Thymus (tissue), 11 donors: ENCODE results near the gene KSR1. TPM values are rescaled to one million over a fixed set of nuclear protein-coding genes. Genes with fewer than 3 reads are reported as not detected.
A peak's percentile ranks its signal among the peaks of the same experiment; 100 is the strongest.
"Not testable (repeated sequence)": the region's sequence is repeated elsewhere in the genome, so short reads cannot be mapped to it uniquely, and the experiment has no call there.

Experiments
- DNase-seq, 9 donors: peaks; one replicate each; pipeline ENCODE4 v3.0.0-alpha.2; 2013; ENCODE audit warnings: low spot score in 9 of 9, low read depth in 6 of 9, missing footprints in 1 of 9
- H3K27ac ChIP-seq, 2 donors: one replicate each; pipeline ENCODE4 v1.5.1; 2013; ENCODE audit warnings: control low read depth in 1 of 2, low read depth in 1 of 2, low read length in 1 of 2, mild to moderate bottlenecking in 1 of 2, moderate library complexity in 1 of 2
- H3K27me3 ChIP-seq, 2 donors: one replicate each; pipeline ENCODE4 v1.5.1; 2013; ENCODE audit warnings: low read length in 1 of 2; ENCODE audit not compliant: control insufficient read depth in 2 of 2, insufficient read depth in 1 of 2
- H3K36me3 ChIP-seq, 2 donors: one replicate each; pipeline ENCODE4 v1.5.1; 2013; ENCODE audit warnings: low read length in 1 of 2, mild to moderate bottlenecking in 1 of 2, moderate library complexity in 1 of 2; ENCODE audit not compliant: control insufficient read depth in 2 of 2, insufficient read depth in 2 of 2
- H3K4me1 ChIP-seq, 2 donors: one replicate each; pipeline ENCODE4 v1.5.1; 2013; ENCODE audit warnings: low read length in 2 of 2; ENCODE audit not compliant: control insufficient read depth in 2 of 2, insufficient read depth in 2 of 2
- H3K4me3 ChIP-seq, 2 donors: one replicate each; pipeline ENCODE4 v1.5.1; 2013; ENCODE audit warnings: low read length in 2 of 2, control low read depth in 1 of 2, mild to moderate bottlenecking in 1 of 2
- H3K9me3 ChIP-seq, 2 donors: one replicate each; pipeline ENCODE4 v1.5.1; 2013; ENCODE audit warnings: low read length in 1 of 2, mild to moderate bottlenecking in 1 of 2; ENCODE audit not compliant: control insufficient read depth in 2 of 2, insufficient read depth in 1 of 2
- WGBS: extraction: QIAGEN DNeasy Blood & Tissue Kit; methylation state at CpG from one replicate; pipeline ENCODE4 v1.1.7; 2013; 5-methylcytosine and 5-hydroxymethylcytosine counted together
- polyA plus RNA-seq: library from polyadenylated mRNA; stranded (reverse); fragments of 200-250 nt; gene quantifications from one replicate; pipeline ENCODE4 v1.2.3, GENCODE V29; 2013
- total RNA-seq: library from RNA; stranded (reverse); fragments of 120-200 nt; gene quantifications from one replicate; pipeline ENCODE4 v1.2.4, GENCODE V29; 2013
- donor health status: healthy.

The KSR1 gene
- total and polyA plus RNA-seq, 2 donors: 12.5 to 32.8 TPM

DNA sequence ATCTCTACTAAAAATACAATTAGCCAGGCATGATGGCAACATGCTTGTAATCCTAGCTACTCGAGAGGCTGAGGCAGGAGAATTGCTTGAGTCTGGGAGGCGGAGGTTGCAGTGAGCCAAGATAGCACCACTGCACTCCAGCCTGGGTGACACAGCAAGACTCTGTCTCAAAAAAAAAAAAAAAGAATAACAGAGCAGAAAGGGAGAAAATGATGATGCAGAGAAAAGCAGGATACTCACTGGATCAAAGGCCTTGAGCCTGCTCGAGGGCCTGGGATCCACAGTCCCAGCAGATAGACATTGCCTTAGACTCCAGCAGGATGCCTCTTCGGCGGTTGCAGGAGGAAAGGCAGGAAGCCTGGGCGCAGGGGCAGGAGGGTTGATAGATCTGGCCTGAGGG, 7.7 kb upstream of the KSR1 start:
- not testable (repeated sequence) for H3K4me3 ChIP-seq, H3K36me3 ChIP-seq, H3K27ac ChIP-seq, H3K4me1 ChIP-seq, DNase-seq, H3K9me3 ChIP-seq, H3K27me3 ChIP-seq
- 95% methylated on average over 6 of the region's 6 CpGs for WGBS

DNA sequence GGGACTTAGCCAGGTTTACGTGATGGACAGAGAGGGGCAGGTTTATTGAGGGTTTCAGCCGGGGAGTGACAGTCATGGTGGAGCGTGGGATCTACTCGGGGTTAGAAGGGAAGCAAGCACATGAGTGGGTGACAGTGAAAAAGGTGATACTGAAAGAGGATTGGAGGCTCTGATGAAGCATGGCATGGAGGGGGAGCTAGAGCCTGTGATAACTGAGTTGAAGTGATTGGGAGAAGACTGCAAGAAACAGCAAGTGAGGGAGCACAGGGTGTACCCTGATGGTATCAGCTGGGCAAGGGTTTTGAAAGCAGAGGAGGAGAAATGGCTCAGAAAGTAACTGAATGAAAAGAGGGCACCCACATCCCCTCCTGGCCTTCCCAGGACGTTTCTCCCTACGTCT, 6.7 kb upstream of the KSR1 start:
- no peaks in the 10 kb centered on the region for H3K4me1 ChIP-seq
- no peaks in the 10 kb centered on the region for H3K36me3 ChIP-seq
- peaks cover 0 to 2% of the 10 kb centered on the region in 2 donors for H3K9me3 ChIP-seq
- no peaks in the 10 kb centered on the region for H3K27me3 ChIP-seq
- no peak overlapping the region for H3K4me3 ChIP-seq
- no peak for DNase-seq
- WGBS: 89% methylated on average over 6 of the region's 6 CpGs
- peak overlapping the region in 1 of 2 donors; percentile 13 for H3K27ac ChIP-seq

DNA sequence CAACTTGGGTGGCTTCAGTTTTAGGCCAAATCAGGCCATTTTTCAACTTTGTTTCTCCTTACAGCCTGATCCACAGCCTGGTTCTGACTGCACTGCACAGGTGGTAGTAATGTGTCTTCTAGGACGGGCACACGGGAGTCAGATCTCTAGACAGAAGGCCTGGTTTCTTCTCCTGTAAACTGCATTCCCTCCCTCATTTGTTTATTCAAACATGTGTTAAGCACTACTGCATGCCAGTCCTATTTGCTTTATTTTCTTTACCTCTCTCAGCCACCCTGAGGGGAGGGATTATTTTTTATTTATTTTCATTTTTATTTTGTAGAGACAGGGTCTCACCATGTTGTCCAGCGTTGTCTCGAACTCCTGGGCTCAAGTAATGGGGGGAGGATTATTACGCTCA, 6.3 kb upstream of the KSR1 start:
- H3K4me3 ChIP-seq: no peak overlapping the region
- H3K4me1 ChIP-seq: no peaks in the 10 kb centered on the region
- no peak overlapping the region for H3K27ac ChIP-seq
- no peak for DNase-seq
- peaks cover 0 to under 1% of the 10 kb centered on the region in 2 donors for H3K27me3 ChIP-seq
- H3K9me3 ChIP-seq: peaks cover 0 to 2% of the 10 kb centered on the region in 2 donors
- 99% methylated on average over 5 of the region's 5 CpGs for WGBS
- H3K36me3 ChIP-seq: no peaks in the 10 kb centered on the region

DNA sequence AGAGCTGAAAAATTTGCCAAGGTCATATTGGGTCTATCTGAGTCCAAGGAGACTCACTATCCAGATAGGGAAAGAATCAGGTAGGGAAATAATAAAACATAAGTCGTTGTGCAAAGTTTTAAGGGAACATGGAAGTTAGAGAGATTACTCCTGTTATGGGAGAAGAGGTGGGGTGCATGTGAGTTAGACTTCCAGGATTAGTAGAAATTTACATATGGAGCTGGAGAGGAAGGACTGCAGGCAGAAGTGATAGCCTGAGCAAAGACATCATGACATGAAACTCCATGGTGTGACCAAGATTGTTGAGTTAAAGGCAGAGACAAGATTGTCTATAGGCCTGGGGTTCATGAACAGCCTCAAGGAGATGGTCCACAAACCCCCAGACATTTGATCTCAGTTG, 5.8 kb upstream of the KSR1 start:
- no peak for DNase-seq
- 93% methylated on average over 1 of the region's 1 CpG for WGBS
- peaks cover 0 to 4% of the 10 kb centered on the region in 2 donors for H3K4me1 ChIP-seq
- H3K9me3 ChIP-seq: peaks cover 0 to 2% of the 10 kb centered on the region in 2 donors
- H3K36me3 ChIP-seq: no peaks in the 10 kb centered on the region
- no peak overlapping the region for H3K27ac ChIP-seq
- H3K27me3 ChIP-seq: peaks cover 0 to 4% of the 10 kb centered on the region in 2 donors
- no peak overlapping the region for H3K4me3 ChIP-seq

DNA sequence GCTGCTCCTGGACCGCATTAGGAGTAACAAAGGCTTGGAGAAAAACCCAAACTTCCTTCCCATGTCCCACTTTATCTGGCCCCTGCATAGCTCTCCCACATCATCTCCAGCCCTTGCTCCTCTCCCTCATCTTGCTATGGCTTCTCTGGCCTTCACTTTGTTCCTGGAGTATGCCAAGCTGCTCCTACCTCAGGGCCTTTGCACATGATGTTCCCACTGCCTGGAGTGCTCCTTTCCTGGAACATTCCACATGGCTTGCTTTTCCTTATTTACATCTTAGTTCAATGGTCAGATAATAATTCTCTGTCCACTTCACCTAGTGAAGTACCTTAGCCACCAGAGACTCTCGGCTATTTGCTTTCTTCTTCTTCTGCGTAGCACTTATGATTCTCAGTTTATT, 4.3 kb upstream of the KSR1 start:
- peaks cover 3 to 10% of the 10 kb centered on the region in 2 donors for H3K27me3 ChIP-seq
- 98% methylated on average over 3 of the region's 3 CpGs for WGBS
- H3K4me1 ChIP-seq: peaks cover 0 to 6% of the 10 kb centered on the region in 2 donors
- no peak overlapping the region for H3K4me3 ChIP-seq
- DNase-seq: no peak
- H3K27ac ChIP-seq: no peak overlapping the region
- no peaks in the 10 kb centered on the region for H3K36me3 ChIP-seq
- H3K9me3 ChIP-seq: peaks cover 0 to 2% of the 10 kb centered on the region in 2 donors

DNA sequence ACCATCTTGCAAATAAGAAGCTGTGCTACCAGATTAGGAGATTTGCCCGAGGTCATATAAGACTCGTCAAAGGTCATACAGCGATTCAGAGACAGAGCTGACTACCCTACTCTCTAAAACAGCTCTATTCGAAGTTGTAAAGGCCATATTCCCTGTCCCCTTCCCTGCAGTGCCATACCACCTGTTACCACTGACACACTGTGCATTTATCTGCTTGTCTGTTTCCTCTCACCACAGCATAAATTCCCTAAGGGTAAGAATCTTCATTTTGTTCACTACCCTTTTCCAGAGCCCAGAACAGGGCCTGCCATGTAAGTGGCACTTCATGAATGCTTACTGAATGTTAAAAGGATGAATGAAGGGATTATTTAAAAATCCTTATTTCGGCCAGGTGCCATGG, 3.4 kb upstream of the KSR1 start:
- WGBS: 76% methylated on average over 5 of the region's 5 CpGs
- no peak for DNase-seq
- H3K36me3 ChIP-seq: no peaks in the 10 kb centered on the region
- peaks cover 3 to 19% of the 10 kb centered on the region in 2 donors for H3K27me3 ChIP-seq
- H3K4me1 ChIP-seq: peaks cover 7 to 15% of the 10 kb centered on the region in 2 donors
- no peak overlapping the region for H3K27ac ChIP-seq
- H3K9me3 ChIP-seq: peaks cover 0 to 2% of the 10 kb centered on the region in 2 donors
- H3K4me3 ChIP-seq: no peak overlapping the region

DNA sequence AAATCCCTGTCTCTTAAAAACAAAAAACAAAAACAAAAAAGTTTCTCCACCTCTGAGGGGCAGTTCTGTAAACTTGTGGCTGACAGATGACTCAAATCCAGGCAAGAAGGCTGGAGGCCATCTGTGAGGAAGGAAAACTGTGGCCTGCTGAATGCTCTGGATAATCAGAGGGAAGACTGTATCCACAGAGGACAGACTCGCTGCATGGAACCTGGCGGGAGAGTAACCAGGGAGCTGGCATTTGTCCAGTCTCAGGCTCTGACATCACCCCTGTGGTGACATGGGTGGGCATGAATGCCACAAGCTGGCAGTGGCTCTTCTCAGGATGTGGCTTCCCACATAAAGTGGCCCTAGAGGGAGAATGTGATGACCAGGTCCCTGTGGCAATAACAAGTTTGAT, 2.8 kb upstream of the KSR1 start:
- WGBS: 91% methylated on average over 2 of the region's 2 CpGs

DNA sequence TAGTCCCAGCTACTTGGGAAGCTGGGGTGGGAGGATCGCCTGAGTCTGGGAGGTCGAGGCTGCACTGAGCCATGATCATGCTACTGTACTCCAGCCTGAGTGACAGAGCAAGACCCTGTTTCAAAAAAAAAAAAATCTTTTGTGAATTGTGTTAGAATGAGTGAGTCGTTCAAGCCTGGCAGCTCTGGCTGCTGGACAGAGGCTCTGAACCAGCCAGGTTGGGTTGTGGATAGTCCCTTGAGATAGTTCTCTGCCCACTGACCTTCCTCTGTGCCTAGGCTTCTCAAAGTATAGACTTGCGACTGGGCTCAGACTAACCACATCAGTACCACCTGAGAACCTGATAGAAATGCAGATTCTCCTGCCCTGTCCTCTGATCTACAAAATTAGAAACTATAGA, 2.2 kb upstream of the KSR1 start:
- WGBS: 96% methylated on average over 4 of the region's 4 CpGs
- Histone ChIP-seq H3K36me3 (no peaks in the 10 kb centered on the region), H3K4me1 (peaks cover 7 to 23% of the 10 kb centered on the region in 2 donors), H3K9me3 (peaks cover 0 to 2% of the 10 kb centered on the region in 2 donors), H3K4me3 (no peak overlapping the region), H3K27ac (no peak overlapping the region), H3K27me3 (peaks cover 3 to 23% of the 10 kb centered on the region in 2 donors)
- no peak for DNase-seq

More for the DNA sequence above, 2.8 kb upstream of the KSR1 start:
- Histone ChIP-seq H3K27me3 (peaks cover 3 to 23% of the 10 kb centered on the region in 2 donors), H3K4me1 (peaks cover 7 to 22% of the 10 kb centered on the region in 2 donors), H3K9me3 (peaks cover 0 to 2% of the 10 kb centered on the region in 2 donors), H3K36me3 (no peaks in the 10 kb centered on the region), H3K4me3 (no peak overlapping the region), H3K27ac (no peak overlapping the region)
- DNase-seq: no peak

DNA sequence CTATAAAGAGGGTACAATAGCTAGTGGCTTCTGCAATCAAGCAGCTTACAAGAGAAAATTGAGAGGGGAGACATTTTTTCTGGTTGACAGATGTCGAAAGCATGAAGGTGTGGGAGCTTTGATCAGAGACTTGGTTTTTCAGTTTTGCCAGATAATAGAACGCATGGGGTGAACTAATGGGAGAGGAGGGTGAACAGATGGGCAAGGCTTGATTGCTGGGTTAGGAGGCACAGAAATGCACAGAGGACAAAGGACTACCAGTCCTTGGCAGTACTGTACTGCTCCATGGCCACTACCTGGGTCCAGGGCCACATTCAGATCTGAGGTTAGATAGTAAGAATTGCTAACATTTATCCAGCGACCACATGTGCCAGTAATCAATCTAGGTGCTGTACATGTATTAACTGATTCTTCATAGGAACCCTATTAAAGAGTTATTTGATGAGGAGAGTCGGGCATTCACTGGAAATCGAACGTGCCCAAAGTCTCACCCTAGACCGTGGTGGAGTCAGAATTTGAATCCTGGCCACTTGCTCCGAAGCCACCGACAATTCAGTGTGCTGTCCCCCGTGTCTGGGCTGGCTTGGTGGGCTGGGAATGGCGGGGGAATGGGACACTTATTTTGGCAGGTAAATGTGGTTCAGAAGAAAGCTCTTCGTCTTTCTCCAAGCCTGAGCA, 873 bp upstream of the KSR1 start:
- DNase-seq: no peak
- no peaks in the 10 kb centered on the region for H3K9me3 ChIP-seq
- WGBS: 42% methylated on average over 12 of the region's 12 CpGs
- no peaks in the 10 kb centered on the region for H3K36me3 ChIP-seq
- no peak overlapping the region for H3K27ac ChIP-seq
- H3K4me1 ChIP-seq: peaks cover 7 to 25% of the 10 kb centered on the region in 2 donors
- H3K27me3 ChIP-seq: peaks cover 3 to 23% of the 10 kb centered on the region in 2 donors
- peak overlapping the region; percentile 53 to 91 for H3K4me3 ChIP-seq
